Effector memory CD4-positive, alpha-beta T cell (primary cell): ENCODE measurements around the gene PPP1R8.
A peak's percentile ranks its signal among the peaks of the same experiment; 100 is the strongest.
"Not testable (repeated sequence)": the region's sequence is repeated elsewhere in the genome, so short reads cannot be mapped to it uniquely, and the experiment has no call there.

Experiments
- DNase-seq, 3 donors: peaks; one replicate each; pipeline ENCODE4 v3.0.0-alpha.2; 2020
- H3K27ac ChIP-seq: 2 replicates; pipeline ENCODE4 v1.7.0; 2013; ENCODE audit warnings: mild to moderate bottlenecking, low read length, moderate library complexity; ENCODE audit not compliant: insufficient read depth, poor library complexity, severe bottlenecking
- H3K27me3 ChIP-seq: replicated peaks from 2 replicates; pipeline ENCODE4 v1.7.0; 2013; ENCODE audit warnings: mild to moderate bottlenecking, low read length; ENCODE audit not compliant: insufficient read depth, control insufficient read depth, poor library complexity, severe bottlenecking
- H3K36me3 ChIP-seq: 2 replicates; pipeline ENCODE4 v1.7.0; 2013; ENCODE audit warnings: mild to moderate bottlenecking, low read length, moderate library complexity; ENCODE audit not compliant: control insufficient read depth, insufficient read depth
- H3K4me1 ChIP-seq: 2 replicates; pipeline ENCODE4 v1.7.0; 2013; ENCODE audit warnings: low read length, mild to moderate bottlenecking; ENCODE audit not compliant: control insufficient read depth, insufficient read depth, poor library complexity, severe bottlenecking
- H3K4me3 ChIP-seq: 2 replicates; pipeline ENCODE4 v1.7.0; 2013; ENCODE audit warnings: low read length, low read depth, mild to moderate bottlenecking; ENCODE audit not compliant: insufficient read depth, poor library complexity, severe bottlenecking
- H3K9me3 ChIP-seq: 2 replicates; pipeline ENCODE4 v1.7.0; 2013; ENCODE audit warnings: mild to moderate bottlenecking, low read length, moderate library complexity; ENCODE audit not compliant: control insufficient read depth

PPP1R8 gene

DNA sequence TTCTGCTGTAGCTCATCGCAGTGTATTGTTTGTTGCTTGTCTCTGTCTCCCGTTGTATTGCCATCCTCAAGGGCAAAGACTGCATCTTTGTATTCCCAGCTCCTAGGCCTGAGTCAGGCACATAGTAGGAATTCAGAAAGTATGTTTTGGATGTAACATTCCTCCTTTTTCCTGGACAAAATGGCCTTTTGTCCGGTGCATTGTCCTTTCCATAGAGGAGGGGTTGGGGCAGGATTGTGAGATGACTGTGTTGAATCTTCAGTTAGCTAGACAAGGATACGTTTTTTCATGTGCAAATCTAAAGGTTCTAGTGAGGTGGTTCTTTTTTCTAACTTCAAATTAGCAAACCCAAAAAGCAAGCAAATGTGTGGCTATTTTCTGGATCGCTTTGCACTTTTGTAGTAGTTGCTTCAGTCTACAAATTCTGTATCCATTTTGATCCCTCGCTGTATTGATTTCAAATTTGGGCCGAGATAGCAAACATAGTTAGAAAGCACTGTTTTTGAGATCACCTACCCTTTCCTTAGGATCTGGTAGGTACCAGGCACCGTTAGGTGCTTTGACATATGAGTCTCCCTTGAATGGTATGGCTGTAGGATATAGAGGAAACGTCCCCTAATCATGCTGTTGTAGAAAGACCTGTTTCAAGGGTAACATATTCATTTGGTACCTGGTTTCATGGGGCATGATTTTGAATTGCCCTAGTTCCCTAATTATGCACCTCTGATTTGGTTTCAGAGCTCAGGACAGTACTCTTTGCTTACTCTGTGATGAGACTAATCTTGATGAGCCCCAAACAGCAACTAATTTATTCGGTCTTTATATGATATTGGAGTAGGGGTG is 1.2 kb downstream of the PPP1R8 start:
- no peak for DNase-seq
- peaks cover 6% of the 10 kb centered on the region for H3K36me3 ChIP-seq
- peaks cover 11% of the 10 kb centered on the region for H3K4me1 ChIP-seq
- H3K27me3 ChIP-seq, result no peaks in the 10 kb centered on the region
- H3K9me3 ChIP-seq, result no peaks in the 10 kb centered on the region
- H3K4me3 ChIP-seq, result peak overlapping the region; percentile 75
- no peak overlapping the region for H3K27ac ChIP-seq

- Histone ChIP-seq H3K4me3 (no peak overlapping the region), H3K4me1 (peaks cover 11% of the 10 kb centered on the region), H3K36me3 (peaks cover 6% of the 10 kb centered on the region), H3K27me3 (no peaks in the 10 kb centered on the region), H3K9me3 (no peaks in the 10 kb centered on the region), H3K27ac (no peak overlapping the region)
- DNase-seq, result no peak
Observed at GRCh38 chr1:27832762-27833161, 2.2 kb downstream of the PPP1R8 start.

- H3K27ac ChIP-seq, result no peak overlapping the region
- no peak overlapping the region for H3K4me3 ChIP-seq
- H3K27me3 ChIP-seq, result no peaks in the 10 kb centered on the region
- DNase-seq, result no peak
- H3K4me1 ChIP-seq, result peaks cover 11% of the 10 kb centered on the region
- no peaks in the 10 kb centered on the region for H3K9me3 ChIP-seq
- H3K36me3 ChIP-seq, result peaks cover 6% of the 10 kb centered on the region
Observed at GRCh38 chr1:27833470-27833869, 2.9 kb downstream of the PPP1R8 start.

- peaks cover 18% of the 10 kb centered on the region for H3K36me3 ChIP-seq
- no peaks in the 10 kb centered on the region for H3K9me3 ChIP-seq
- H3K4me1 ChIP-seq, result peaks cover 11% of the 10 kb centered on the region
- no peak overlapping the region for H3K4me3 ChIP-seq
- DNase-seq, result no peak
- H3K27me3 ChIP-seq, result no peaks in the 10 kb centered on the region
- no peak overlapping the region for H3K27ac ChIP-seq
Observed at GRCh38 chr1:27835046-27835445, 4.5 kb downstream of the PPP1R8 start.

- Histone ChIP-seq H3K27me3 (no peaks in the 10 kb centered on the region), H3K27ac (no peak overlapping the region), H3K4me3 (no peak overlapping the region), H3K36me3 (peaks cover 22% of the 10 kb centered on the region), H3K4me1 (peaks cover 11% of the 10 kb centered on the region), H3K9me3 (no peaks in the 10 kb centered on the region)
- DNase-seq, result no peak
Observed at GRCh38 chr1:27835501-27835900, 4.9 kb downstream of the PPP1R8 start.

GRCh38 chr1:27849951-27850350 is 19.4 kb downstream of the PPP1R8 start:
- H3K4me3 ChIP-seq, result no peak overlapping the region
- no peaks in the 10 kb centered on the region for H3K4me1 ChIP-seq
- H3K27me3 ChIP-seq, result no peaks in the 10 kb centered on the region
- H3K27ac ChIP-seq, result no peak overlapping the region
- peaks cover 54% of the 10 kb centered on the region for H3K36me3 ChIP-seq
- no peaks in the 10 kb centered on the region for H3K9me3 ChIP-seq
- DNase-seq, result no peak

GRCh38 chr1:27855085-27855484 is 24.5 kb downstream of the PPP1R8 start:
- H3K27me3 ChIP-seq, result no peaks in the 10 kb centered on the region
- no peaks in the 10 kb centered on the region for H3K9me3 ChIP-seq

GRCh38 chr1:27856561-27857343 is 26.2 kb downstream of the PPP1R8 start:
- no peaks in the 10 kb centered on the region for H3K27me3 ChIP-seq
- H3K4me3 ChIP-seq, result no peak overlapping the region
- peaks cover 3% of the 10 kb centered on the region for H3K4me1 ChIP-seq
- H3K27ac ChIP-seq, result no peak overlapping the region
- H3K36me3 ChIP-seq, result peaks cover 1% of the 10 kb centered on the region
- no peaks in the 10 kb centered on the region for H3K9me3 ChIP-seq
- no peak for DNase-seq

More at GRCh38 chr1:27855085-27855484, 24.5 kb downstream of the PPP1R8 start:
- Histone ChIP-seq H3K36me3 (peaks cover 17% of the 10 kb centered on the region), H3K4me1 (peaks cover 3% of the 10 kb centered on the region), H3K4me3 (no peak overlapping the region), H3K27ac (no peak overlapping the region)
- no peak for DNase-seq

DNA sequence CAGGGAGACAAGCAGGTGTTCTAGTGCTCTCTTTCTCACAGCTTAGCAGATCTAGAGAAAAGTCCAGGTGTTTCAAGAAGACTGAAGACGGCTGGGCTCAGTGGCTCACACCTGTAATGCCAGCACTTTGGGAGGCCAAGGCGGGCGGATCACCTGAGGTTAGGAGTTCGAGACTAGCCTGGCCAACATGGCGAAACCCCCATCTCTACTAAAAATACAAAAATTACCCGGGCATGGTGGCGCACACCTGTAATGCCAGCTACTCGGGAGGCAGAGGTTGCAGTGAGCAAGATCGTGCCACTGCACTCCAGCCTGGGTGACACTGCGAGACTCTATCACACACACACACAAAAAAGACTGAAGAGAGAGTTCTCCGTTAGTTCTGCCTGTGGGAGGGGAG is 27.0 kb downstream of the PPP1R8 start:
- not testable (repeated sequence) for H3K36me3 ChIP-seq, DNase-seq, H3K27ac ChIP-seq, H3K27me3 ChIP-seq, H3K4me1 ChIP-seq, H3K9me3 ChIP-seq, H3K4me3 ChIP-seq
